Measurements from ENCODE around the gene GH1. TPM values are rescaled to one million over a fixed set of nuclear protein-coding genes. Genes with fewer than 3 reads are reported as not detected.

Gene GH1
- total RNA-seq, 2 donors from 2014 or later: 0.56 TPM; not detected in 1

DNA sequence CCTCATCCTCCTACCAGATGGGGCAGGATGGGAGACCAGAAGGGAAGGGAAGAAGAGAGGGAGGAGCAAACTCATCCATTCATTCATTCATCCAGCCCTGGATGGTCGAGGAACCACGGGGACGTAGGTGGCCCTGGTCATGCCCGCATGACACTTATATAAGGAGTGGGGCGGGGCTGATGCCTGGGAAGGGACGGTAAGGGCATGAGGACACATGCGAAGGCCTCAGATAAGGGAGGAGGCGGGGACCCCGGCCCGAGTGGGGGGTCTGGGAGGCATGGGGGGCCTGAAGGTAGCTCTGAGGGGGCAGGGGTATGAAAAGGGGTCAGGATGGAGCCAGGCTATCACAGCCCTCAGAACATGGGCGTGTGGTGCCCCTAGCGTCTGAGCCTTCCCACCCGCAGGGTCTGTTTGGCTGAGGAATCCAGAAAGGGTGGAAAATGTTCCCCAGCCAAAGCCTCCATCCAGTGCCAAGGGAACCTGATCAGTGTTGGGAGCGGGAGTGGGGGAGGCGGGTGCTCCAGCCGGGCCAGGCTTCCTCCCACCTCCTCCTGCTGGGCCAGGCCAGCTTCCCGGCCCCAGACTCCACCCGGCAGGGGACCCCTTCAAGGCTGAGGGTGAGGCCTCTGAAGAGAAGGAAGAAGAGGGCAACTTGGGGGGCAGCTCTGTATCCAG, 31.1 kb upstream of the GH1 start:
- Mint-ChIP-seq H3K27ac (no peak overlapping the region), H3K27me3 (no peaks in the 10 kb centered on the region), H3K36me3 (ENCODE audit: low read depth) (no peaks in the 10 kb centered on the region), H3K4me3 (no peak overlapping the region), H3K4me1 (peaks cover 15% of the 10 kb centered on the region), H3K9me3 (no peaks in the 10 kb centered on the region)
- no peak for ATAC-seq (replicated peaks)

DNA sequence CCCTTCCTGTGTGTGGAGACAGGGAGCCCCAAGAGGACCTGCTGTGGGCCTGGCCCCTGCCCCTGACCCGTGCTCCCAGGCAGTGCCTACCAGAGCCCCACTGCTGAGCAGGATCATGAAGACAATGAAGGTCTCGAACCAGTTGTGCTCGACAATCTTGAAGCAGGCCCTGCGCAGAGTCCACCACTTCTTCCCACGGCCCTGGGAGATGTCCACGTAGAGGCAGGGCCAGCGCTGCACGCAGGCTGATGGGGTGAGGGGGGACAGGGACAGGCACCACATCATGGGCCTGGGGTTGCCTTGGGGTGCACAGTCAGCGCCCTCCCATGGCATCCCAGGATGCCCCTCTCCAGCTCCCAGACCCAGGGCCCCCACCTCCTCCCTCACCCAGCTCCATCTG, 29.9 kb upstream of the GH1 start:
- no peak for ATAC-seq (replicated peaks)
- no peaks in the 10 kb centered on the region for H3K9me3 Mint-ChIP-seq
- no peak overlapping the region for H3K4me3 Mint-ChIP-seq
- H3K27ac Mint-ChIP-seq: no peak overlapping the region
- no peaks in the 10 kb centered on the region for H3K36me3 Mint-ChIP-seq (ENCODE audit: low read depth)
- H3K4me1 Mint-ChIP-seq: peaks cover 7% of the 10 kb centered on the region
- no peaks in the 10 kb centered on the region for H3K27me3 Mint-ChIP-seq

DNA sequence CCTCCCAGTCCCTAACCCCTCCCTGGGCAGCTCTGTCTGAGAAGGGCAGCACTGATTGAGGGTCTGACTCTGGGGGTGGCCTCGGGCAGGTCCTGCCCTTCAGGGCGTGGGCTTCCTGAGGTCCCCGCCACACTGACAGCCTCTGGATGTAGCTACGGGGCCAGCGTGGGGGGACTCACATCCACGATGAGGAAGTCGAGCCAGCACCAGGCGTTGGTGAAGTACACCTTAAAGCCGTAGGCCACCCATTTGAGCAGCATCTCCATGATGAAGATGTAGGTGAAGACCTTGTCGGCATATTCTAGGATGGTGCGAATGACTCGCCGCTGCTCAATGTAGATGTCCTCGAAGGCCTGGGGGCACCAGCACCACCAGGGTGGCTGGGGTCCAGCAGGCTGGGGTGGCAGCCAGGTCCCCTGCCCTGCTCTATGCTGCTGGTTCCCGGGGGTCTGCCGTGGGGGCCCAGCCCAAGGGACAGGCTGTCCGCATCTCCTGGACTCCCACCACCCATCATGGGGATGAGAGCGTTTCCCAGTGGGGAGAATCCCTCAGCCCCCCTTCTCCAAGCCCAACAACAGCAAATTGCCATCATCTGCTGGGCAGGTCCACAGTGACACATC, 29.2 kb upstream of the GH1 start:
- peaks cover 7% of the 10 kb centered on the region for H3K4me1 Mint-ChIP-seq

DNA sequence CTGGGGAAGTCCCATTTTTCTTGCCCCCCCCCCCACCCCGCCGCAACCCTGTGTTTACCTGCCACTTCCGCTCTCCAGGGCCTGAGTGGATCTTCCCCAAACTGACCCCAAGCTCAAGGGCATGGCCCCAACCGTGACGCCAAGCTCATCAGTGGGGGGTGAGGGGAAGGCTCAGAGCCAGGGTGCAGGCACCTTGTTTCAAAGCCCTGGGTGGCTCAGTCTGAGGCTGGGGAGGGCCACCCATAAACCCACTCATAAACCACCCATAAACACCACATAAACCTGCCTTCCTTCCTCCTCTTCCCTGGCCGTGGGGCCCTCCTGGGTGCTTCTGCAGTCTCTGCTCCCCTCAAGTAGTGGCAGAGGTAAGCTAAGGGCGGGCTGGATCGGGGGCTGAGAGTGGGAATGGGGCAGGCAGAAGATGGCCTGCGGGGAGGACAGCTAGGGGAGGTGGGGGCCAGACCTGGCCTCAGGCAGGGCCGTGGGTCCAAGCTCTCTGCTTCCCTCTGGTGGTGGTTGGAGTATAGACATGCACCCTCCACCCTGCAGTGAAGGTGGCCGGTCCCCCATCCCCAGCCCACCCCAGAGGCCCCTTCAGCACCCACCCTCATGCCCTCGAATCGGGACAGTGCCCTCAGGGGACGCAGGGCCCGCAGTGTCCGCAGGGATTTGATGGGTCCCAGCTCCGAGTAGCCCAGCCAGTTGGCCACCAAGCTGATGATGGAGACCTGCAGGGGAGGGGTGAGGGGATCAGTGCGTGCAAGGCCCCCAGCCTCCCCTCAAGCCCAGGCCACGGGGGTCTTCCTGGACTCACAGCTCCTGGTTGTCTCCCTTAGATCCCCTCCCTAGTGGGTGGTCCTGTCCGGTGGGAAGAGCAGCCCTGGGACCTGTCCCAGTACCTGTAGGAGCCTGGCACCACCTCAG, 28.1 kb upstream of the GH1 start:
- no peaks in the 10 kb centered on the region for H3K9me3 Mint-ChIP-seq
- peak overlapping the region; percentile 75 for H3K4me3 Mint-ChIP-seq
- H3K36me3 Mint-ChIP-seq (ENCODE audit: low read depth): no peaks in the 10 kb centered on the region
- peaks cover 7% of the 10 kb centered on the region for H3K4me1 Mint-ChIP-seq
- H3K27ac Mint-ChIP-seq: peak overlapping the region; percentile 75
- peak; percentile 95 for ATAC-seq (replicated peaks)
- no peaks in the 10 kb centered on the region for H3K27me3 Mint-ChIP-seq

More for the DNA sequence above, 29.2 kb upstream of the GH1 start:
- ATAC-seq (replicated peaks): no peak
- no peak overlapping the region for H3K4me3 Mint-ChIP-seq
- H3K27me3 Mint-ChIP-seq: no peaks in the 10 kb centered on the region
- no peaks in the 10 kb centered on the region for H3K36me3 Mint-ChIP-seq (ENCODE audit: low read depth)
- no peak overlapping the region for H3K27ac Mint-ChIP-seq
- H3K9me3 Mint-ChIP-seq: no peaks in the 10 kb centered on the region

GRCh38 chr17:63945784-63946439, 27.3 kb upstream of the GH1 start:
- no peaks in the 10 kb centered on the region for H3K36me3 Mint-ChIP-seq (ENCODE audit: low read depth)
- ATAC-seq (replicated peaks): no peak
- H3K27ac Mint-ChIP-seq: no peak overlapping the region
- no peaks in the 10 kb centered on the region for H3K27me3 Mint-ChIP-seq
- H3K4me1 Mint-ChIP-seq: peaks cover 7% of the 10 kb centered on the region
- peak overlapping the region; percentile 75 for H3K4me3 Mint-ChIP-seq
- no peaks in the 10 kb centered on the region for H3K9me3 Mint-ChIP-seq

- Mint-ChIP-seq H3K4me3 (no peak overlapping the region), H3K4me1 (peaks cover 7% of the 10 kb centered on the region), H3K9me3 (no peaks in the 10 kb centered on the region), H3K36me3 (ENCODE audit: low read depth) (no peaks in the 10 kb centered on the region), H3K27me3 (no peaks in the 10 kb centered on the region), H3K27ac (no peak overlapping the region)
- ATAC-seq (replicated peaks): no peak
These were observed 26.3 kb upstream of the GH1 start for GRCh38 chr17:63944736-63945499.

GRCh38 chr17:63943745-63944144, 25.1 kb upstream of the GH1 start:
- Mint-ChIP-seq H3K4me1 (peaks cover 7% of the 10 kb centered on the region), H3K4me3 (no peak overlapping the region), H3K36me3 (ENCODE audit: low read depth) (no peaks in the 10 kb centered on the region), H3K9me3 (no peaks in the 10 kb centered on the region), H3K27ac (no peak overlapping the region), H3K27me3 (no peaks in the 10 kb centered on the region)
- ATAC-seq (replicated peaks): no peak

DNA sequence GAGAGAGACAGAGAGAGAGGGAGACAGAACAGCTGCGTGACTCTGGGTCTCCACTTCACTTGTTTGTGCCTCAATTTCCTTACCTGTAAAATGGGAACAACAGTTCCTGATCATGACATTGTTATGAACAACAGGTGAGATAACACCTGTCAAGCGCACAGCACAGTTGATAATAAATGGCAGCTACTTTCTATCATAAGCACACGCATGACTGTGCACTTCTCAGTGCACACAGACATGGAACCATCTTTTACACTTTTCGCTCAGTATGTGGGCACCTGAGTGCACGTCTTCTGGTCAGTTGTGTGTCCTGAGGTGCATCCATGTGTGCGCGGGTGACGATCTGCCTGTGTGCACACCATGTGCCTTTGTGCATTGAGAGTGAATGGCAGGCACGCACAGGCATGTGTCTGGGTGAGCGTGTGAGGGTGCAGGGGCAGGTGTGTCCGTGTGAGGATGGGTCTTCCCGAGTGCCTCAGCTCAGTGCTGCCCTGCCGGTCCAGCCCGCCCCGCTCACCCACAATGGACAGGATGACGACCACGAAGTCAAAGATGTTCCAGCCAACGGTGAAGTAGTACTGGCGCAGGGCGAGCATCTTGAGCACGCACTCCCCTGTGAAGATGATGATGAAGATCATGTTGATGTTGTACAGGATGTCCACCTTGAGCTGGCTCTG, 23.8 kb upstream of the GH1 start:
- Mint-ChIP-seq H3K27me3 (no peaks in the 10 kb centered on the region), H3K27ac (peak overlapping the region; percentile 46), H3K4me1 (peaks cover 7% of the 10 kb centered on the region), H3K4me3 (no peak overlapping the region), H3K9me3 (no peaks in the 10 kb centered on the region), H3K36me3 (ENCODE audit: low read depth) (no peaks in the 10 kb centered on the region)
- no peak for ATAC-seq (replicated peaks)

GRCh38 chr17:63941751-63942150, 23.1 kb upstream of the GH1 start:
- Mint-ChIP-seq H3K27ac (no peak overlapping the region), H3K27me3 (no peaks in the 10 kb centered on the region), H3K36me3 (ENCODE audit: low read depth) (no peaks in the 10 kb centered on the region), H3K4me1 (peaks cover 6% of the 10 kb centered on the region), H3K4me3 (no peak overlapping the region), H3K9me3 (no peaks in the 10 kb centered on the region)
- ATAC-seq (replicated peaks): no peak

- Mint-ChIP-seq H3K4me3 (no peak overlapping the region), H3K4me1 (peaks cover under 1% of the 10 kb centered on the region), H3K36me3 (ENCODE audit: low read depth) (no peaks in the 10 kb centered on the region), H3K27me3 (no peaks in the 10 kb centered on the region), H3K9me3 (no peaks in the 10 kb centered on the region), H3K27ac (no peak overlapping the region)
- no peak for ATAC-seq (replicated peaks)
These were observed 22.5 kb upstream of the GH1 start for GRCh38 chr17:63941162-63941561.

DNA sequence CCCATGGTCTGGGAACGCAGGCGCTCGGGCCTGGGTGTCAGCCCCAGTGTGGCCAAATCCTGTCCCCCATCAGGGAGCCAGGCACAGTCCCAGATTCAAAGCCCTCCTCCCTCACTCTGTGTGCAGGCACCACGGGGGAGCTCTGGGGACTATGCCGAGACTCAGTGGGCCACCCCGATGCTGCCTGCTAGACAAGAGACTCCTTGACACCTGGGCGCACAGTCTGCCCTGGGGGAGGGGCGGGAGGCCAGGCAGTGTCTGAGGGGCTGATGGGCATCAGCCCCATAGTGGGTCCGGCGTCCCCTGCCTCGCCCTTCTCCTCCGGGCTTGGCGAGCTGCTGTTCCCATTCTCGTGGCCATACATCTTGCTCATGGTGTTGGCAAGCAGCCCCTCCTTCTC, 21.9 kb upstream of the GH1 start:
- no peaks in the 10 kb centered on the region for H3K27me3 Mint-ChIP-seq
- no peaks in the 10 kb centered on the region for H3K9me3 Mint-ChIP-seq
- H3K27ac Mint-ChIP-seq: no peak overlapping the region
- no peaks in the 10 kb centered on the region for H3K36me3 Mint-ChIP-seq (ENCODE audit: low read depth)
- no peaks in the 10 kb centered on the region for H3K4me1 Mint-ChIP-seq
- no peak for ATAC-seq (replicated peaks)
- no peak overlapping the region for H3K4me3 Mint-ChIP-seq

DNA sequence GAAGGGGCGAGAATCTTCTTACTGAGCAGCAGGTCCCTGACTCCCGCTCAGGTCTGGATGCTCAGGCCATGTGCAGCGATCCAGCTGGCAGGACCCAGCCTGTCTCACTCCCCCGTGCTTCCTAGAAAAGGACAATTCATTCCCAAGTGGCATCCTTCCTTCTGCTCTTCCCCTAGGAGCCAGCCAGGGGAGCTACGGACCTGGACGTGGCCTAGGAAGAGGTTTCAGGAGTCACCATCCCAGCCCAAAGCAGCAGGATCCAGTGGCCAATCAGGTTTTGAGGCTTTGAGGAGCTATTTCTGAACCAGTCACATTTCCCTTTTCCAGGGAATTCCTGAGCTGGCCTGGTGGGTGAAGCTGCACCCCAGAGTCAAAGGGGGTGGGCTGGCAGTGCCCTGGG, 21.2 kb upstream of the GH1 start:
- Mint-ChIP-seq H3K36me3 (ENCODE audit: low read depth) (no peaks in the 10 kb centered on the region), H3K4me3 (no peak overlapping the region), H3K4me1 (no peaks in the 10 kb centered on the region), H3K27ac (no peak overlapping the region), H3K27me3 (no peaks in the 10 kb centered on the region), H3K9me3 (no peaks in the 10 kb centered on the region)
- no peak for ATAC-seq (replicated peaks)

- no peak overlapping the region for H3K4me3 Mint-ChIP-seq
- no peak overlapping the region for H3K27ac Mint-ChIP-seq
These were observed 20.8 kb upstream of the GH1 start for GRCh38 chr17:63939401-63939800.

More at GRCh38 chr17:63939401-63939800, 20.8 kb upstream of the GH1 start:
- Mint-ChIP-seq H3K4me1 (no peaks in the 10 kb centered on the region), H3K27me3 (no peaks in the 10 kb centered on the region), H3K9me3 (no peaks in the 10 kb centered on the region), H3K36me3 (ENCODE audit: low read depth) (no peaks in the 10 kb centered on the region)
- ATAC-seq (replicated peaks): no peak
